H9 (cell line): Measurements from ENCODE around the gene VIPR2. TPM values are rescaled to one million over a fixed set of nuclear protein-coding genes. Genes with fewer than 3 reads are reported as not detected.

Experiments used
- DNase-seq: peaks from one replicate; pipeline ENCODE4 v3.0.0-alpha.2; 2017
- H2AFZ ChIP-seq: one replicate; pipeline ENCODE4 v1.6.1; 2013; ENCODE audit warnings: mild to moderate bottlenecking, low read length, control low read depth, moderate library complexity
- H2AK5ac ChIP-seq: 2 replicates; pipeline ENCODE4 v1.6.1; 2013; ENCODE audit warnings: low read length, control low read depth, mixed read lengths; ENCODE audit not compliant: insufficient read length
- H2BK120ac ChIP-seq: one replicate; pipeline ENCODE4 v1.6.1; 2013; ENCODE audit warnings: low read depth, mild to moderate bottlenecking, low read length, control low read depth, inconsistent platforms; ENCODE audit not compliant: poor library complexity, severe bottlenecking
- H2BK12ac ChIP-seq: 2 replicates; pipeline ENCODE4 v1.6.1; 2013; ENCODE audit warnings: low read length, control low read depth, mixed read lengths, low read depth; ENCODE audit not compliant: insufficient read length
- H2BK15ac ChIP-seq: 2 replicates; pipeline ENCODE4 v1.6.1; 2013; ENCODE audit warnings: low read depth, low read length, control low read depth
- H2BK20ac ChIP-seq: one replicate; pipeline ENCODE4 v1.6.1; 2013; ENCODE audit warnings: low read depth, mild to moderate bottlenecking, low read length, control low read depth, inconsistent platforms; ENCODE audit not compliant: poor library complexity, severe bottlenecking
- H2BK5ac ChIP-seq: 2 replicates; pipeline ENCODE4 v1.6.1; 2013; ENCODE audit warnings: low read length, control low read depth, mixed read lengths; ENCODE audit not compliant: insufficient read length
- H3K14ac ChIP-seq: 2 replicates; pipeline ENCODE4 v1.6.1; 2013; ENCODE audit warnings: low read length, control low read depth; ENCODE audit not compliant: insufficient read depth
- H3K18ac ChIP-seq: 2 replicates; pipeline ENCODE4 v1.6.1; 2013; ENCODE audit warnings: low read depth, mild to moderate bottlenecking, mixed read lengths, low read length, control low read depth; ENCODE audit not compliant: insufficient read length
- H3K23ac ChIP-seq: 2 replicates; pipeline ENCODE4 v1.6.1; 2013; ENCODE audit warnings: low read length, control low read depth, mixed read lengths, low read depth; ENCODE audit not compliant: insufficient read length
- H3K23me2 ChIP-seq: 2 replicates; pipeline ENCODE4 v1.6.1; 2013; ENCODE audit warnings: low read depth, mild to moderate bottlenecking, mixed read lengths, low read length, control low read depth; ENCODE audit not compliant: insufficient read length, poor library complexity, severe bottlenecking
- H3K27ac ChIP-seq: 2 replicates; pipeline ENCODE4 v1.5.1; 2013; ENCODE audit warnings: low read length, control low read depth, mixed read lengths, low read depth; ENCODE audit not compliant: insufficient read length
- H3K27me3 ChIP-seq: 2 replicates; pipeline ENCODE4 v1.6.1; 2013; ENCODE audit warnings: low read length, control low read depth, inconsistent platforms; ENCODE audit not compliant: insufficient read depth
- H3K4ac ChIP-seq: 2 replicates; pipeline ENCODE4 v1.6.1; 2013; ENCODE audit warnings: low read depth, mild to moderate bottlenecking, control low read depth, inconsistent platforms, low read length, moderate library complexity
- H3K4me1 ChIP-seq: 2 replicates; pipeline ENCODE4 v1.6.1; 2013; ENCODE audit warnings: low read length, control low read depth, inconsistent platforms; ENCODE audit not compliant: insufficient read depth
- H3K4me2 ChIP-seq: 2 replicates; pipeline ENCODE4 v1.6.1; 2013; ENCODE audit warnings: low read length, control low read depth, mixed read lengths; ENCODE audit not compliant: insufficient read length, insufficient read depth
- H3K56ac ChIP-seq: 2 replicates; pipeline ENCODE4 v1.6.1; 2013; ENCODE audit warnings: low read depth, mild to moderate bottlenecking, mixed read lengths, low read length, control low read depth; ENCODE audit not compliant: insufficient read length
- H3K79me1 ChIP-seq: 2 replicates; pipeline ENCODE4 v1.6.1; 2013; ENCODE audit warnings: low read depth, mild to moderate bottlenecking, moderate library complexity, low read length, control low read depth, inconsistent platforms; ENCODE audit not compliant: insufficient read depth, poor library complexity, severe bottlenecking
- H3K79me2 ChIP-seq: 2 replicates; pipeline ENCODE4 v1.6.1; 2013; ENCODE audit warnings: low read length, control low read depth, inconsistent platforms; ENCODE audit not compliant: insufficient read depth
- H3K9ac ChIP-seq: 2 replicates; pipeline ENCODE4 v1.6.1; 2013; ENCODE audit warnings: low read length, control low read depth, mixed read lengths; ENCODE audit not compliant: insufficient read length; ENCODE audit errors: extremely low read depth
- H3K9me3 ChIP-seq: one replicate; pipeline ENCODE4 v1.6.1; 2013; ENCODE audit warnings: low read depth, low read length, inconsistent platforms; ENCODE audit not compliant: control insufficient read depth
- H3T11ph ChIP-seq: one replicate; pipeline ENCODE4 v1.6.1; 2013; ENCODE audit warnings: mild to moderate bottlenecking, low read length, control low read depth, inconsistent platforms
- H4K20me1 ChIP-seq: one replicate; pipeline ENCODE4 v1.6.1; 2013; ENCODE audit not compliant: control insufficient read depth, insufficient read length, insufficient read depth
- H4K5ac ChIP-seq: 2 replicates; pipeline ENCODE4 v1.6.1; 2013; ENCODE audit warnings: low read depth, mild to moderate bottlenecking, mixed read lengths, low read length, control low read depth; ENCODE audit not compliant: insufficient read length
- H4K8ac ChIP-seq: replicated peaks from 2 replicates; pipeline ENCODE4 v1.6.1; 2013; ENCODE audit warnings: low read length, control low read depth, mixed read lengths, low read depth; ENCODE audit not compliant: insufficient read length
- H4K91ac ChIP-seq: 2 replicates; pipeline ENCODE4 v1.6.1; 2013; ENCODE audit warnings: low read depth, mild to moderate bottlenecking, moderate library complexity, mixed read lengths, low read length, control low read depth; ENCODE audit not compliant: insufficient read length
- H3K27ac Mint-ChIP-seq, 3 experiments: 2 replicates in 2 of 3; 3 replicates in 1 of 3; pipeline ENCODE4 v1.8.0; 2020 to 2021; ENCODE audit warnings: mixed read lengths in 3 of 3, mild to moderate bottlenecking in 1 of 3, moderate library complexity in 1 of 3
- H3K27me3 Mint-ChIP-seq: 2 replicates; pipeline ENCODE4 v1.8.0; 2021; ENCODE audit warnings: low read depth, mild to moderate bottlenecking, moderate library complexity, mixed read lengths
- H3K36me3 Mint-ChIP-seq, 3 experiments: 2 replicates in 2 of 3; 3 replicates in 1 of 3; pipeline ENCODE4 v1.8.0; 2020 to 2021; ENCODE audit warnings: low read depth in 3 of 3, mixed read lengths in 3 of 3; ENCODE audit not compliant: insufficient read depth in 1 of 3
- H3K4me1 Mint-ChIP-seq, 2 experiments: 2 replicates each; pipeline ENCODE4 v1.8.0; 2020; ENCODE audit warnings: mixed read lengths in 2 of 2
- H3K4me3 Mint-ChIP-seq, 2 experiments: 2 replicates in 1 of 2; 3 replicates in 1 of 2; pipeline ENCODE4 v1.8.0; 2020 to 2021; ENCODE audit warnings: mild to moderate bottlenecking in 2 of 2, mixed read lengths in 2 of 2, moderate library complexity in 1 of 2
- H3K9me3 Mint-ChIP-seq, 2 experiments: 2 replicates in 1 of 2; 3 replicates in 1 of 2; pipeline ENCODE4 v1.8.0; 2020; ENCODE audit warnings: mild to moderate bottlenecking in 2 of 2, mixed read lengths in 2 of 2, moderate library complexity in 1 of 2
- WGBS: extraction: QIAGEN DNeasy Blood & Tissue Kit; methylation state at CpG from one replicate; pipeline ENCODE4 v1.1.7; 2013; ENCODE audit warnings: missing lambda C conversion rate, low lambda C conversion rate, mixed read lengths; ENCODE audit not compliant: insufficient read length; ENCODE audit errors: extremely low coverage; 5-methylcytosine and 5-hydroxymethylcytosine counted together
- total RNA-seq: library from RNA; stranded (reverse); gene quantifications from 2 replicates; pipeline ENCODE4 v1.2.1, GENCODE V29; 2021
- TF ChIP-seq, protein P1 (sequence below): fragments of 200-600 bp; sonication (generic); conservative IDR thresholded peaks from 3 replicates; pipeline ENCODE4 v1.8.0; 2021; ENCODE audit warnings: antibody characterized with exemption, mild to moderate bottlenecking

Gene VIPR2
- total RNA-seq, 1 experiment from 2014 or later = 1.6 TPM

DNA sequence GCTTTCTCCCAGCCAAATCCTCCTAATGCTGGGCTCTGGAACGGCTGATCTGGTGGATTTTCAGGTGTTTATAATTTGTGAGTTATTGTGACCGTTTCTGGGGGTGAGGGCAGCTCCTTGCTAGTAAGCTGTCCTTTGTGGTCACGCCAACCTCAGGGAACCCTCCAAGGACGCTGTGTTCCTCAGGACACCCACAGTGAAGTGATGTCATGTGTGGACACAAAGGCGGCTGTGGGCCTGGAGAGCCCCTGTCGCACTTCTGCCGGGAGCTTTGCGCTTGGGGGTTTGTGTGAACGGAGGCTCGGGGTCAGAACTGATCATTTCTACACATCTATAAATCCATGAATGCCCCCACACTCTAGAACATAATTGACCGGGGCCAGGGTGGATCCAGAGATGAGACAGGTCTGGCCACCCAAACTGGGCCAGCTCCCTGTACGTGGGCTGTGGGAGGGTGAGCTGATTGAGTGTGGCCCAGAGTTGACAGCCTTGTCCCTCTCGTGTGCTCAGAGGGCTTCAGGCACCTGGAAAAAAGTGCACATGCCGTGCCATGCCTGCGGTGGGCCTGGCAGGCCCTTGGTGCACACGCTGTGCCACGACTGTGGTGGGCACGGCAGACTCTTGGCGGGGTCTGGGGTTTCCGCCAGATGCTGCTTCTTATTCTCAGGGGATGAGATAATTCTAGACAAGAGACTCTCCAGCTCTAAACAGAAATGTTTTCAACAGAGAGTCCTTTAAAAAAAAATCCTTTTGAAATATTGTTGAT lies 130.2 kb downstream of the VIPR2 start:
- H2BK15ac ChIP-seq = no peak overlapping the region
- H2BK20ac ChIP-seq = no peak overlapping the region
- no peak overlapping the region for H3K4me2 ChIP-seq
- no peaks in the 10 kb centered on the region for H4K20me1 ChIP-seq
- H2AFZ ChIP-seq = no peak overlapping the region
- no peak overlapping the region for H3K27ac ChIP-seq
- H4K8ac ChIP-seq = no peak overlapping the region
- TF ChIP-seq, protein P1, sequence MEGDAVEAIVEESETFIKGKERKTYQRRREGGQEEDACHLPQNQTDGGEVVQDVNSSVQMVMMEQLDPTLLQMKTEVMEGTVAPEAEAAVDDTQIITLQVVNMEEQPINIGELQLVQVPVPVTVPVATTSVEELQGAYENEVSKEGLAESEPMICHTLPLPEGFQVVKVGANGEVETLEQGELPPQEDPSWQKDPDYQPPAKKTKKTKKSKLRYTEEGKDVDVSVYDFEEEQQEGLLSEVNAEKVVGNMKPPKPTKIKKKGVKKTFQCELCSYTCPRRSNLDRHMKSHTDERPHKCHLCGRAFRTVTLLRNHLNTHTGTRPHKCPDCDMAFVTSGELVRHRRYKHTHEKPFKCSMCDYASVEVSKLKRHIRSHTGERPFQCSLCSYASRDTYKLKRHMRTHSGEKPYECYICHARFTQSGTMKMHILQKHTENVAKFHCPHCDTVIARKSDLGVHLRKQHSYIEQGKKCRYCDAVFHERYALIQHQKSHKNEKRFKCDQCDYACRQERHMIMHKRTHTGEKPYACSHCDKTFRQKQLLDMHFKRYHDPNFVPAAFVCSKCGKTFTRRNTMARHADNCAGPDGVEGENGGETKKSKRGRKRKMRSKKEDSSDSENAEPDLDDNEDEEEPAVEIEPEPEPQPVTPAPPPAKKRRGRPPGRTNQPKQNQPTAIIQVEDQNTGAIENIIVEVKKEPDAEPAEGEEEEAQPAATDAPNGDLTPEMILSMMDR = no peak
- DNase-seq = no peak
- H3K9ac ChIP-seq = no peak overlapping the region
- no peak overlapping the region for H4K5ac ChIP-seq
- H3K56ac ChIP-seq = no peak overlapping the region
- no peaks in the 10 kb centered on the region for H3K27me3 ChIP-seq
- Mint-ChIP-seq H3K9me3 (peaks cover 9 to 12% of the 10 kb centered on the region in 2 experiments; a peak in 4 of 5 replicates), H3K4me3 (no peak overlapping the region), H3K4me1 (peaks cover 24 to 26% of the 10 kb centered on the region in 2 experiments), H3K36me3 (peaks cover 0 to 12% (median 0%) of the 10 kb centered on the region in 3 experiments; a peak in 2 of 7 replicates), H3K27ac (no peak overlapping the region), H3K27me3 (peaks cover 5% of the 10 kb centered on the region)
- no peak overlapping the region for H3K23ac ChIP-seq
- H3K9me3 ChIP-seq = no peaks in the 10 kb centered on the region
- no peak overlapping the region for H2AK5ac ChIP-seq
- no peaks in the 10 kb centered on the region for H3K79me2 ChIP-seq
- no peaks in the 10 kb centered on the region for H3K79me1 ChIP-seq
- no CpG with 5 or more reads among the region's 20 CpGs for whole genome bisulfite sequencing
- no peak overlapping the region for H3K14ac ChIP-seq
- no peak overlapping the region for H3K4ac ChIP-seq
- H2BK120ac ChIP-seq = no peak overlapping the region
- H4K91ac ChIP-seq = peak overlapping the region; percentile 56
- H2BK12ac ChIP-seq = no peak overlapping the region
- no peak overlapping the region for H3K18ac ChIP-seq
- no peaks in the 10 kb centered on the region for H3K23me2 ChIP-seq
- H2BK5ac ChIP-seq = no peak overlapping the region
- no peaks in the 10 kb centered on the region for H3K4me1 ChIP-seq
- H3T11ph ChIP-seq = no peak overlapping the region
